ENCODE results near the gene ADAMTS12. TPM values are rescaled to one million over a fixed set of nuclear protein-coding genes. Genes with fewer than 3 reads are reported as not detected.

ADAMTS12 gene
- total and polyA plus RNA-seq, 3 experiments from 2014 or later: not detected

DNA sequence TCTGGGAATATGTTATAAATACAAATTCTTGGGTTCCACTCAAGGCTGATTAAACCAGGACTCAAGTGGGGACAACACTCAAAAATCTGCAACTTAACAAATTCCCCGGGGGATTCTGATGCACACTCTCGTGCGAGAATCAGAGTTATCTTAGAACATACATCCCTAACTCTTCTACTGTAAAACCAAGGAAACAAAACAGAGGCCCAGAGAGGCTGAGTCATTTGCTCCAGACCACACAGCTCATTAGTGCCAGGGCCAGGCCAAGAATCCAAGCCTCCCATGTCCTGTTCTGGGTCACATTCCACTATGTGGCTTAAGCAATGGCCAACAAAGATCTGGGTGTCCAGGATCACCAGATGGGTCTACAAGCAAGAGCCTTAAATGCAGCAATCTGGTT, 166.0 kb downstream of the ADAMTS12 start:
- no peak overlapping the region for H3K27ac Mint-ChIP-seq

DNA sequence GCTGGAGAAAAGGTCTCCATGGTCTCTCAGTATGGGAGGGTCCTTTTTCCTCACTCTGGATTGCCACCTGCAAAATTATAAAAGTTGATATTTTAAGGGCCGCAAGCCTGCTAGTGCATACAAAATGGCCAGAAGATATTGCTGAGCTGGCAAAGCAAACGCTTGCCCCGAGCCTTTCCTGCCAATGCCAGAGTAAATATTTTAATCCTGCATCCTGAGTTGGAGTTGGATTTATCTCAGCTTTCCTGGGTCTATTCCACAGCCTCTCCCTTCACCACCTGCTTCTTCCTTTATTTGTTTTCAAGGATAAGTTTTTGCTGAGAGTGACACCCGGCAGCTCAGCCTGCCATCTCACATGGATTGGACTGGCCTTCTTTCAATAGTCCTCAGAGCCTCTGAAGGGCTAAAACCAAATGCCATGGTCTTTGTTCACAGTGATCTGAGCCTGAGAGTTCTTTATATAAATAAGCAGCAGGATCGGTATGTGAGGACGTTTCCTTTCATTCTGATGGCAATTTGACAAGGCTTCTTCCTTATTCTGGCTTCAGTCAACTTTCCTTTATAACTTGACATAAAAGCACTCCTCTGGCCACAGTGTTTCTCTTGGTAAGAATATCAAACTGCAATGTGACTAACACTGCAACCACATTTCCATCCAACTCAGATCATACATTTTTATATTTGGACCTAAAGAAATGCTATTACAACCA, 170.1 kb downstream of the ADAMTS12 start:
- H3K4me1 ChIP-seq (ENCODE audit: insufficient read depth, low read length): no peaks in the 10 kb centered on the region
- H3K36me3 Mint-ChIP-seq: no peaks in the 10 kb centered on the region
- no peak overlapping the region for H3K4me3 Mint-ChIP-seq
- CTCF ChIA-PET: interaction anchor here (1.0 kb wide), 1 partner anchor 17 kb away, joined by 3 read pairs; no protein-coding TSS in a partner anchor
- no peaks in the 10 kb centered on the region for H3K9me3 Mint-ChIP-seq
- H3K27me3 ChIP-seq (ENCODE audit: insufficient read depth, low read length, poor library complexity, severe bottlenecking): no peaks in the 10 kb centered on the region
- H3K27ac Mint-ChIP-seq: no peak overlapping the region
- POLR2A ChIA-PET: no interaction called here
- H3K9me3 ChIP-seq (ENCODE audit: low read length): no peaks in the 10 kb centered on the region
- no peaks in the 10 kb centered on the region for H3K36me3 ChIP-seq (ENCODE audit: insufficient read depth, low read length)
- H3K4me3 ChIP-seq (ENCODE audit: low read length): no peak overlapping the region
- no peaks in the 10 kb centered on the region for H3K4me1 Mint-ChIP-seq
- H3K27ac ChIP-seq (ENCODE audit: low read depth, low read length): no peak overlapping the region
- no peak for DNase-seq
- H3K27me3 Mint-ChIP-seq: peaks cover 0 to 1% of the 10 kb centered on the region in 2 donors

More for the DNA sequence above, 166.0 kb downstream of the ADAMTS12 start:
- H3K9me3 ChIP-seq (ENCODE audit: low read length): no peaks in the 10 kb centered on the region
- peaks cover 6 to 8% of the 10 kb centered on the region in 2 donors for H3K27me3 Mint-ChIP-seq
- H3K4me1 Mint-ChIP-seq: no peaks in the 10 kb centered on the region
- DNase-seq: no peak
- CTCF ChIA-PET: no interaction called here
- POLR2A ChIA-PET: no interaction called here
- no peak overlapping the region for H3K27ac ChIP-seq (ENCODE audit: low read depth, low read length)
- H3K27me3 ChIP-seq (ENCODE audit: insufficient read depth, low read length, poor library complexity, severe bottlenecking): no peaks in the 10 kb centered on the region
- no peak overlapping the region for H3K4me3 Mint-ChIP-seq
- H3K36me3 ChIP-seq (ENCODE audit: insufficient read depth, low read length): no peaks in the 10 kb centered on the region
- no peak overlapping the region for H3K4me3 ChIP-seq (ENCODE audit: low read length)
- H3K4me1 ChIP-seq (ENCODE audit: insufficient read depth, low read length): no peaks in the 10 kb centered on the region
- H3K36me3 Mint-ChIP-seq: no peaks in the 10 kb centered on the region
- H3K9me3 Mint-ChIP-seq: no peaks in the 10 kb centered on the region

DNA sequence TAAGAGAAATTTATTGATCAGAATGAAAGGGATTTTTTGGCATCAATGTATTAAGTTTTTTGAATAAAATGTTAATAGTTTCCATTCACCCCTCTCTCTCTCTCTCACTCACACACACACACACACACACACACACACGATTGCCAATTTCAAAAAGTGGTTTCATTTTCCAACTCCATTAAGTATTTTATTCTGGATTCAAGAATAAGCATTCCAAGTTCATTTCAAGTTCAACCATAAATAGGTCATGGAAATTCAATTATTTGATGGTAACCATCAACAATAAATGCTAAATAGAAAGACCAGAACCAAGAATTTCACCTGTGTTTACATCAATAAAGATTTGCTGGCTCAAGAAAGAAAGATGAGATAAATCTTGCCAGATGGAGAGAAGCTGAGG, 171.6 kb downstream of the ADAMTS12 start:
- Mint-ChIP-seq H3K36me3 (no peaks in the 10 kb centered on the region), H3K27ac (no peak overlapping the region), H3K4me3 (no peak overlapping the region), H3K9me3 (peaks cover 0 to 4% (median 2%) of the 10 kb centered on the region in 5 donors), H3K27me3 (peaks cover 0 to 1% of the 10 kb centered on the region in 2 donors), H3K4me1 (no peaks in the 10 kb centered on the region)
- no peak for DNase-seq
- H3K9me3 ChIP-seq (ENCODE audit: low read length): no peaks in the 10 kb centered on the region
- H3K27me3 ChIP-seq (ENCODE audit: insufficient read depth, low read length, poor library complexity, severe bottlenecking): no peaks in the 10 kb centered on the region
- H3K4me1 ChIP-seq (ENCODE audit: insufficient read depth, low read length): no peaks in the 10 kb centered on the region
- POLR2A ChIA-PET: no interaction called here
- no peaks in the 10 kb centered on the region for H3K36me3 ChIP-seq (ENCODE audit: insufficient read depth, low read length)
- H3K4me3 ChIP-seq (ENCODE audit: low read length): no peak overlapping the region
- CTCF ChIA-PET: no interaction called here
- H3K27ac ChIP-seq (ENCODE audit: low read depth, low read length): no peak overlapping the region

DNA sequence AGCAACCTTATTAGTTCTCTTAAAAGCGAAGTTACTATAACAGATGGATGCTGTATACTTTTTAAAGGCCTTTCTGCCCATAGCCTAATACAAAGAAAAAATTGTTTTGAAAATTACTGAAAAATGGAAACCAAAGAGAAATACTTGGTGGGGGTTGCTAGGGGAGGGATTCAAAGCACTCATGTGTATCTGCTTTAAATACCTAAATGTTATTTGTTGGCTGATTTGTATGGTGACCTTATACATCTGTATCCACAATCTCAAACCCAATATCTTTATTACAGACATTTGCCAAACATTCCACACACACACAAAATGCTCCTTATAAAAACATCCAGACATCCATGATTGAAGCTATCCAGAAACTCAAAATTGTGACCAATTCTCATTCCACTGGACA, 172.0 kb downstream of the ADAMTS12 start:
- no peak for DNase-seq
- Histone ChIP-seq H3K27me3 (ENCODE audit: insufficient read depth, low read length, poor library complexity, severe bottlenecking) (no peaks in the 10 kb centered on the region), H3K9me3 (ENCODE audit: low read length) (no peaks in the 10 kb centered on the region), H3K4me1 (ENCODE audit: insufficient read depth, low read length) (no peaks in the 10 kb centered on the region), H3K27ac (ENCODE audit: low read depth, low read length) (no peak overlapping the region), H3K36me3 (ENCODE audit: insufficient read depth, low read length) (no peaks in the 10 kb centered on the region), H3K4me3 (ENCODE audit: low read length) (no peak overlapping the region)
- no peaks in the 10 kb centered on the region for H3K4me1 Mint-ChIP-seq
- H3K27ac Mint-ChIP-seq: no peak overlapping the region
- H3K36me3 Mint-ChIP-seq: no peaks in the 10 kb centered on the region
- ChIA-PET CTCF (no interaction called here), POLR2A (no interaction called here)
- no peak overlapping the region for H3K4me3 Mint-ChIP-seq
- H3K9me3 Mint-ChIP-seq: peaks cover 0 to 4% (median 2%) of the 10 kb centered on the region in 5 donors
- peaks cover 0 to 1% of the 10 kb centered on the region in 2 donors for H3K27me3 Mint-ChIP-seq

DNA sequence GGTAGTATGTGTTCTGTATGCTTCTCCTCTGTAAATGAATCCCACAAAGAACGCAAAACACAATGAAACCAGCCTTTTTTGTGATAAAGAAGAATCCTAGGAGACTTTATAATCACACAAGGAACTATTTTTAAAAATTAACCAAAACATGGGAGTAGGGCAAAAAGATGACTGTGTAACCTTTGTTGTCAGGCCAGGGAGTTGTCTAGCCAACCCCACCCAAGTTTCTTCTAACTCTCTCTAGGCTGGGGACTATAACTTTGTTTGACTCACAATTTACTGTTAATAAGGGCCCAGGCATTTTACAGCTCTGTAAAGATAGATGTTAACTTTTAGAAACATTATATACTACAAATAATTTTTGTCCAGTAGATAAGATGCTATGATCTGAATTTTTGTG, 176.1 kb downstream of the ADAMTS12 start:
- DNase-seq: no peak
- no peaks in the 10 kb centered on the region for H3K4me1 Mint-ChIP-seq
- POLR2A ChIA-PET: no interaction called here
- no peak overlapping the region for H3K27ac Mint-ChIP-seq
- no peaks in the 10 kb centered on the region for H3K36me3 ChIP-seq (ENCODE audit: insufficient read depth, low read length)
- H3K4me1 ChIP-seq (ENCODE audit: insufficient read depth, low read length): no peaks in the 10 kb centered on the region
- CTCF ChIA-PET: no interaction called here
- H3K4me3 ChIP-seq (ENCODE audit: low read length): no peak overlapping the region
- H3K9me3 Mint-ChIP-seq: peaks cover 0 to 6% (median 3%) of the 10 kb centered on the region in 5 donors
- no peak overlapping the region for H3K4me3 Mint-ChIP-seq
- no peaks in the 10 kb centered on the region for H3K9me3 ChIP-seq (ENCODE audit: low read length)
- H3K27me3 Mint-ChIP-seq: peaks cover 0 to 1% of the 10 kb centered on the region in 2 donors
- no peaks in the 10 kb centered on the region for H3K27me3 ChIP-seq (ENCODE audit: insufficient read depth, low read length, poor library complexity, severe bottlenecking)
- H3K27ac ChIP-seq (ENCODE audit: low read depth, low read length): no peak overlapping the region
- no peaks in the 10 kb centered on the region for H3K36me3 Mint-ChIP-seq

DNA sequence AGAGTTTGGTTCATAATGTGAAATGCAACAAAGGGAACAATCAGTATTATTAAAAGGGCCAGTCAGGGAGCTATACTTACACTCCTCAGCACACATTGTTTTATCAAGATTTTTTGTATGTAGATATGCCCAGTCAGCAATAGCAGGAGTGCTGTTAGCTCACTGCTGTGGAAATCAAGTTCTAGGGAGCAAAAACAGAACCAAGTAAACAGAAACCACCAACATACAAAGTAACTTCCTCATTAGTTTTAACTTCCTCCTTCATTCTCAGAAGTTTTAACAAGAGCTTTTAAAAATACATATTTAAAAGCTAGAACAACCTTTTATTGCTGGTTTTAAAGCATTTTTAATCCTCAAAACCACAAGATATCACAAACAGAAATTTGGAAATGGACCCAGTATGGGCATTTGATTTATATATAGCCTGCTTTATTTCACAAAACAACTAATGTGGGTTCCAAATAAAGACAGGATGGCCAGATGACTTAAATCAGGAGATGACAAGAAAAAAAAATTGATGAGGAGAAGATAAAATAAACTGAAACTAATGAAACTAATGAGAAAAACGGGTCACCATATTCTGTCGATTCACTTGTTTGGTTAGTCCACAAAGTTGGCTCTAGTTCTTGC, 178.5 kb downstream of the ADAMTS12 start:
- no peak overlapping the region for H3K4me3 ChIP-seq (ENCODE audit: low read length)
- ChIA-PET POLR2A (no interaction called here), CTCF (no interaction called here)
- Mint-ChIP-seq H3K27me3 (peaks cover 0 to 1% of the 10 kb centered on the region in 2 donors), H3K36me3 (no peaks in the 10 kb centered on the region), H3K9me3 (peaks cover 0 to 9% (median 8%) of the 10 kb centered on the region in 5 donors), H3K4me3 (no peak overlapping the region), H3K27ac (no peak overlapping the region), H3K4me1 (no peaks in the 10 kb centered on the region)
- no peak for DNase-seq
- H3K4me1 ChIP-seq (ENCODE audit: insufficient read depth, low read length): no peaks in the 10 kb centered on the region
- no peaks in the 10 kb centered on the region for H3K9me3 ChIP-seq (ENCODE audit: low read length)
- H3K36me3 ChIP-seq (ENCODE audit: insufficient read depth, low read length): no peaks in the 10 kb centered on the region
- no peaks in the 10 kb centered on the region for H3K27me3 ChIP-seq (ENCODE audit: insufficient read depth, low read length, poor library complexity, severe bottlenecking)
- no peak overlapping the region for H3K27ac ChIP-seq (ENCODE audit: low read depth, low read length)

DNA sequence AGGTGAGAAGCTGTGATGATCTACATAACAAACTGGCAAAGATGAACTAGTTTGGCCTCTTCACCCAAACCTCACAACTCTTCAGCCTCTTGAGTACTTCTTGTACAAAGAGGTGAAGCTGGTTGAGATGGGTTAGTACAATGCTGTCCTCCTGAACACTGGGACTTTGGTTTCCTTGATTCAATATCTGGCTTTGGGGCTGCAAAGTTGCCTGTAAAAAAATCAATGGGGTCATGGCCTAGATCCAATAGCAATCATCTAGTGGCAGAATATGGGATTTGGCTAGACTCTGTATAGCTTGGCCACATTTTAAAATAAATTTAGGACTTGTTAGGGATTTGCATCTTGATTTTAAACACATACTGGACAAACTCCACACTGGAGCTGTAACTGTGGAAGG, 179.1 kb downstream of the ADAMTS12 start:
- CTCF ChIA-PET: no interaction called here
- no peak overlapping the region for H3K27ac Mint-ChIP-seq
- H3K36me3 Mint-ChIP-seq: no peaks in the 10 kb centered on the region
- no peak overlapping the region for H3K27ac ChIP-seq (ENCODE audit: low read depth, low read length)
- POLR2A ChIA-PET: no interaction called here
- H3K4me1 Mint-ChIP-seq: no peaks in the 10 kb centered on the region
- no peaks in the 10 kb centered on the region for H3K36me3 ChIP-seq (ENCODE audit: insufficient read depth, low read length)
- H3K27me3 Mint-ChIP-seq: no peaks in the 10 kb centered on the region
- no peak overlapping the region for H3K4me3 Mint-ChIP-seq
- H3K9me3 ChIP-seq (ENCODE audit: low read length): no peaks in the 10 kb centered on the region
- peaks cover 0 to 12% (median 10%) of the 10 kb centered on the region in 5 donors for H3K9me3 Mint-ChIP-seq
- H3K4me1 ChIP-seq (ENCODE audit: insufficient read depth, low read length): no peaks in the 10 kb centered on the region
- DNase-seq: no peak
- H3K27me3 ChIP-seq (ENCODE audit: insufficient read depth, low read length, poor library complexity, severe bottlenecking): no peaks in the 10 kb centered on the region
- H3K4me3 ChIP-seq (ENCODE audit: low read length): no peak overlapping the region

DNA sequence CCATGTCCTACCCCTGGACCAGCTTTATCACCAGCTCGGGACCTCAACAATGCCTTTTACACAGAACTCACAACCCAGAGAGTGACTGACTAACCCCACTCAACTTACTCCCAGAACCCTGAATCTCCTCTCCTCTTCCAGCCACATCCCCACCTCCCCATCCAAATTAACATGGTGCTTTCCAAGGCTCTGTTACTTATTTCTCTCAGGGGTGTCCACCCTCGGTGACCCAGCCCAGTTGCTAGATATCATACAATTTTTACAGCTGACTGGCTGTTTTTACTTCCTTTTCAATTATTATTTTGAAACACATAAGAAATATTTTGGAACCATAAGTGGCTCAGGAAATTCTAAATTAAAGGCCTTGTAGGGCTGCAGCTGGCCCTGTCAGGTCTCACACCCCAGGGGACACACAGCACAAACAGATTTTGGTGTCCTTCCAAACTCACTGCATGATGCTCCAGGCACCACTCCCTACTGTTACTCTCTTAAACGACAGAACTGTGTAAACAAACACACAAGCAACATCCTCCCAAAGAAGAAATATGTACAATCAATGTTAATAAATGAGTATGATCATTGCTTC, 180.6 kb downstream of the ADAMTS12 start:
- Histone ChIP-seq H3K36me3 (ENCODE audit: insufficient read depth, low read length) (no peaks in the 10 kb centered on the region), H3K4me1 (ENCODE audit: insufficient read depth, low read length) (no peaks in the 10 kb centered on the region), H3K4me3 (ENCODE audit: low read length) (no peak overlapping the region), H3K27me3 (ENCODE audit: insufficient read depth, low read length, poor library complexity, severe bottlenecking) (no peaks in the 10 kb centered on the region), H3K9me3 (ENCODE audit: low read length) (no peaks in the 10 kb centered on the region), H3K27ac (ENCODE audit: low read depth, low read length) (no peak overlapping the region)
- Mint-ChIP-seq H3K36me3 (peaks cover 0 to 5% (median 0%) of the 10 kb centered on the region in 3 donors), H3K4me1 (no peaks in the 10 kb centered on the region), H3K4me3 (no peak overlapping the region), H3K27ac (no peak overlapping the region), H3K27me3 (peaks cover 4 to 6% of the 10 kb centered on the region in 2 donors), H3K9me3 (peaks cover 0 to 24% (median 14%) of the 10 kb centered on the region in 5 donors)
- POLR2A ChIA-PET: no interaction called here
- no peak for DNase-seq
- CTCF ChIA-PET: no interaction called here
